Astrocyte of the cerebellum (primary cell): ENCODE measurements around the gene CAPN8.
A peak's percentile ranks its signal among the peaks of the same experiment; 100 is the strongest.

Source experiments
- DNase-seq: peaks from one replicate; pipeline ENCODE4 v3.0.0-alpha.2; 2011; ENCODE audit warnings: low read depth
- H3K4me3 ChIP-seq: 2 replicates; pipeline ENCODE4 v1.5.1; 2011; ENCODE audit warnings: mild to moderate bottlenecking, low read depth, low read length, moderate library complexity
- CTCF ChIP-seq: IDR thresholded peaks from 2 replicates; pipeline ENCODE4 v1.5.1; 2012; ENCODE audit warnings: low read length, low read depth, moderate library complexity, mild to moderate bottlenecking; ENCODE audit errors: missing control alignments
- in situ Hi-C: cut with HindIII; loops from 2 replicates; pipeline ENCODE4 v1.10.0; 2017; ENCODE audit warnings: low sequenced_read_pairs

Gene CAPN8

GRCh38 chr1:223657978-223658377 is 7.5 kb downstream of the CAPN8 start:
- in situ Hi-C loops = no loop called here
- no peak for DNase-seq
- H3K4me3 ChIP-seq = no peak overlapping the region
- TF ChIP-seq CTCF = no peak

- no peak for TF ChIP-seq CTCF
- no peak for DNase-seq
Observed at GRCh38 chr1:223654083-223654482, 11.4 kb downstream of the CAPN8 start.

GRCh38 chr1:223653431-223653830 is 12.1 kb downstream of the CAPN8 start:
- no peak for DNase-seq
- H3K4me3 ChIP-seq = no peak overlapping the region
- no peak for TF ChIP-seq CTCF
- in situ Hi-C loops = no loop called here

More at GRCh38 chr1:223654083-223654482, 11.4 kb downstream of the CAPN8 start:
- no peak overlapping the region for H3K4me3 ChIP-seq
- in situ Hi-C loops = no loop called here

GRCh38 chr1:223653015-223653414 is 12.5 kb downstream of the CAPN8 start:
- no peak for DNase-seq
- in situ Hi-C loops = no loop called here
- no peak for TF ChIP-seq CTCF
- no peak overlapping the region for H3K4me3 ChIP-seq

GRCh38 chr1:223652436-223652941 is 13.0 kb downstream of the CAPN8 start:
- no peak for TF ChIP-seq CTCF
- in situ Hi-C loops = no loop called here
- no peak overlapping the region for H3K4me3 ChIP-seq
- peak; percentile 19 for DNase-seq

- no peak for TF ChIP-seq CTCF
- no peak for DNase-seq
- no peak overlapping the region for H3K4me3 ChIP-seq
- in situ Hi-C loops = no loop called here
Observed at GRCh38 chr1:223651291-223651991, 14.1 kb downstream of the CAPN8 start.
